ENCODE measurements around the gene MAP4K2. TPM values are rescaled to one million over a fixed set of nuclear protein-coding genes. Genes with fewer than 3 reads are reported as not detected.

Gene MAP4K2
- total RNA-seq, 1 donor from 2014 or later, result 18.0 TPM

DNA sequence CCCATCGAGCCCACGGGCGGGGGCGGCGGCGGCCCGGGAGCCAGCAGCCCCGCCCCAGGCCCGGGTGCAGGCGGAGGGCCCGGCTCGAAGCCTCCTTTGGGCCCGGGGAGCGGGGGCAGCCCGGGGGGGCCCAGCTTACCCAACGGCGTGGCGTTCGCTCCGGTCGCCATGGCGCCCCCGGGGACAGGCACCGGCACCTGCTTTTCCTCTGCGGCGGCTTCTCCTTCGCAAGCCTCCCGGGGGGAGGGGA is 24.9 kb downstream of the MAP4K2 start:
- intact Hi-C loops (cut with DNase I), result no loop called here
- ATAC-seq (no peak), DNase-seq (ENCODE audit: low spot score) (no peak)

DNA sequence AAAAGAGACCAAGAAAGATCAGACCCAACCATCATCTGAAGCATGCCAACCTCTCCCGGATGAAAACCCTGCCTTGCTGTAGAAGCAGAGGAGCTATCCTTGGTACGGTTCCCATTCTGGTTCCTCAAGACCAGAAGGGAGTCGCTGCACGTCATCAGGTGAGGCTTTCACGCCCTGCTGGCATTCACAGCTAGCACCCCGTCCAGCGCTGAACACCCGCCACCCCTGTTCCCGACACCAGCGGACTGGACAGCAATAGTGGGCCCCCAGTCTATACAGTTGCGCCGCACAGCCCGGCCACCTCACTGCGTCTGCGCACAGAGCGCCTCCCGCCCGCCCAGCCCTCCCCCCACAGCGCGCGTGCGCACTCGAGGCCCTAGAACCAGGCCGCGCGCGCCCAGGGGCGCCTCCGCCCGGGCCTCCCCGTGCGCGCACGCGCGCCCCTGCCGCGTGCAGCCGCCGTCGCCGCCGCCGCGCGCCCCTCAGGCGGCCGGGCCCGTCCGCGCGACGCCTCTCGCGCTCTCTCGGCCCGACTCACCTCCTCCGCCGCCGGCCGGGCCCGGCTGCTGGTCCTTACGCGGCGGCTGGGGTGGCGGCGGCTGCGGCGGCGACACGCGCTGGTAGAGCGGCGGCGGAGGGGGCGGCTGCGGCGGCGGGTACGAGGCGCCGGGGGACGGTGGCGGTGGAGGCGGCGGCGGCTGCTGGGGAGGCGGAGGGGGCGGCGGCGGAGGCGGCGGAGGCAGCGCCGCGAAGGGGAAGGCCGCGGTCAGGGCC is 25.4 kb downstream of the MAP4K2 start:
- peak; percentile 43 for ATAC-seq
- intact Hi-C loops (cut with DNase I), result no loop called here
- DNase-seq (ENCODE audit: low spot score), result peak; percentile 89

DNA sequence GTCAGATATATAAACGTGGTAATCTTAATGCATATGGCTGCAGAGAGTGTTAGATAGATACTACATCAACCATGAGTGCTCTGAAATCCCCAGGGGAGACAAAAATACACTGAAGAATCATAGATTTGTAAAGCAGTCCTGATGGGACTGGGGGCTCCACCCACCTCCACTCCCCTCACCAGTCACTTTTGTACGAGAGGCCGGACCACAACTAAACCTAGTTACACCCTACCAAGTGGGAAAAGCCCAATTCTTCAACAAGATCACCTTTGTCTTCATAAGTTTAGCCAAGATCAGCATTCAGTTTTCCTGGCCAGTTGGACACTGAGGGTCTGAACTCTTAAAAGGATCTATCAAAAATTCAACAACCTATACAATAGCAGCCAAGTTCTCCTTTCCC is 26.1 kb downstream of the MAP4K2 start:
- DNase-seq (ENCODE audit: low spot score) (peak; percentile 42), ATAC-seq (no peak)
- intact Hi-C loops (cut with DNase I), result no loop called here

DNA sequence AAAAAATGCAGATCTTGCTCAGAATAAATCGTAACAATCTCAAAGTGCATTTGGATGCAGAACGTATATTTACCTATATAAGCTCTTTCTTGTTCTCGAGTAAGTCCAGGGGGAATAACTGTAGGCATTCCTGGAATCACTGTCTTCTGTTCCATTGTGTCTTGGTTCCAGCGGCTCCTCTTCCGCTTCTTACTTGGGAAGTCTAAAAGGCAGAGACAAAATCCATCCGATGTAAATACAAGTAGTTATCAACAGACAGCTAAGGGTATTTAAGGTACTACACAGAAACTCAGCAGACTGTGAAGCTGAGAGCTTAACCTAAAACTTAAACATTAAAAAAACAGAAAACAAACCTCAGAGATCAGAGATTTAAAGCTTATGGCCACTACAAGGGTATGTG is 26.6 kb downstream of the MAP4K2 start:
- intact Hi-C loops (cut with DNase I), result no loop called here
- DNase-seq (ENCODE audit: low spot score), result no peak
- ATAC-seq, result no peak

DNA sequence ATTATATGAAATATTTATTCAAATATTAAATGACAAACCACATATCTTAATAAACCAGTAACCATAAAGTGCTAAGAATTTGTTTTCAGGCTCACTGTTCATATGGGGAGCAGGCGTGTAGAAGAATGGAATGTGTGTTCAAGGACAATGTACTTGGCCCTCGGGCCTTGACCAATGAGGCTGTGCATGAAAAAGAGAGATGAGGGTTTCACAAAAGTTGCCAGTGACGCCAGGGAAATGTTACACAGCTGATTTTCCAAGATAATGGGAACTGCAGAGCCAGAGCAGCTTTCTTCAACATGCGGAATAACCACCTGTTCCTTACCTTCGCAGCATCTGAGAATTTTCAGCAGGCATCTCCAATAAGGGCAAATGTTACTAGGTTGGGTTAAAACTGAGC is 28.9 kb downstream of the MAP4K2 start:
- ATAC-seq, result no peak
- peak; percentile 14 for DNase-seq (ENCODE audit: low spot score)
- intact Hi-C loops (cut with DNase I), result no loop called here

DNA sequence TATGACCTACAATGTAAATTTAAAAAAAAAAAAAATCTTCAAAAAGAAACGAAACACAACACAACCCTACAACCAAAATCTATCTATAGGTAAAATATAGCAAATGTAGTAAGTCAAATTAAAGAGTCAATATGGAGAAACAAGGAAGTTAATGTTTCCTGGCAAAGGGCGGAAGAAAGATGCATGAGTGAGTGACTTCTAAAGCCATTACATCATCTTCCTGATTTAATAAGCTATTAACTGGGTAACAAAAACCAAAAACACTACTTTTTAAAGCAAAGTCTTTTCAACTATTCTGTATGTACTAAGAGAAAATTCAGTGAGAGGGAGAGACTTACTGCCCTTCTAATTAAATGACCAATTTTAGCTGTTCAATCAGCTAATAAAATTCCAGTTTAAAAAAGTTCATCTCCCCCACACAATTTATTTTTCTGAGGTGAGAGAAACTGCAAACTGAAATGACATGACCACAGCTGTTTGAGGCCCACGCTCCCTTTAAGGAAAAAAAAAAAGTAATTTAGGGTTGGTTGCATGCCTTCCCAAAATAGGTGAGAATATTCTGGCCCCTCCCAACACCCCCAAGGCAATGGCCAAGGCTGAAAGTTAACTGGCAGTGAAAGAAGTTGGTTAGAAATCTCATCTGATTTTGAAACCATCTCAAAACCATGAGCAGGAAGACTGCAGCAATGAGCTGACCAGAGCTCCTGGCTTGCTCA is 30.6 kb downstream of the MAP4K2 start:
- intact Hi-C loops (cut with DNase I), result no loop called here
- DNase-seq (ENCODE audit: low spot score), result no peak
- ATAC-seq, result no peak

DNA sequence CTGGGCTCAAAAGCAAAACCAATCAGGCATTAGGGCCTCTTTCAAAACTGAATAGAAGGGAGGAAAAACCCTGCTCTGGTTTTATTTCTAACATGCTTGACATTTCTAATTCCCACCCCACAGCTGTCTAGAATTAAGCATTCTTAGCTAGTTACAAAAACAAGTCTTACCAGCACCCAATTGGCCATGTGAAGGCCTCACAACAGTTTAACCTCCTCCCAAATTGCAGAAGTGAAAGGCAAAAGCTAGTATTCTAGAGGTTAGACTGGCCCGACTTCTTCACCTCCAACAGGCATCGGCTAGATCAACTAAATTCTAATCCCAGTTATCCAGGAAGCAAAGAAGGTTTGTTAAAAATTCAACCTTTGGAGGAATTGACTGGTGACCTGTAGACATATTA is 31.2 kb downstream of the MAP4K2 start:
- intact Hi-C loops (cut with DNase I), result no loop called here
- ATAC-seq, result no peak
- no peak for DNase-seq (ENCODE audit: low spot score)

DNA sequence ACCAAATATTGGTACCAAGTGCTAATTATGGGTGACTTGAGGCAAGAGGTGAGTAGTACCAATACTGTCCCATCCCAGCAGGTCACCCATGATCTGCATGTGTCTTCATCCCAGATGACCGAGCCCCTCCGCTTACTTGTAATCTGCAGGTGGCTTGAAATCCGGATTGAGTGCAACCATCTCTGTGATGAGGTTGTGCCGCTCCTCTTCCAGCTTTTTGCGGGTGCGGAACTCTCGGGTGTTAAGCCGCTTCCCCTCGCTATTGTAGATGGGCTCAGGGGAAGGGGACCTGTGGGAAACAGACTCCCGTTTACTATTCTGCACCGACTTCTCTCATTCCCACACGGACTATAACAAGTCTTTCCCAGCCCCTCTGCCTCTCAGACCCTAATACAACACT is 32.9 kb downstream of the MAP4K2 start:
- intact Hi-C loops (cut with DNase I), result no loop called here

DNA sequence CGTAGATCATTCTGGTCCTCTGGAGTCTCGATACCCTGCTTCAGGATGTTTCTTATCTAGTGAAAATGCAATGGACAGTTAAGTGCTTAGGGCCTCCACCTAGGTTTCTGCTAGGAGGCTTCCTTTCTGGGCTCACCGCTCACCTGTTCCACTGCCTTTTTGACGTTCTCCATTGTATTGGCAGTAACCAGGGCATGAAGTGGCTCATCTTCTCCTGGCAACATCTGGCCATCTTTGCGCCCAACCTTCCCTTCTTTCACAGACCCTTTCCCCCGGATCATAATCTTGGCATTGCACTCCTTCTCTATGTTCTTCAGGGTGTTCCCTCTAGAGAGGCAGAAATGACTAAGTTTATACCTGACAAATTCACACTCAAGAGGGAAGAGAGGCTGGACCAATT is 33.7 kb downstream of the MAP4K2 start:
- ATAC-seq (no peak), DNase-seq (ENCODE audit: low spot score) (peak; percentile 25)
- intact Hi-C loops (cut with DNase I), result no loop called here

More for the DNA sequence above, 32.9 kb downstream of the MAP4K2 start:
- DNase-seq (ENCODE audit: low spot score) (peak; percentile 49), ATAC-seq (no peak)

DNA sequence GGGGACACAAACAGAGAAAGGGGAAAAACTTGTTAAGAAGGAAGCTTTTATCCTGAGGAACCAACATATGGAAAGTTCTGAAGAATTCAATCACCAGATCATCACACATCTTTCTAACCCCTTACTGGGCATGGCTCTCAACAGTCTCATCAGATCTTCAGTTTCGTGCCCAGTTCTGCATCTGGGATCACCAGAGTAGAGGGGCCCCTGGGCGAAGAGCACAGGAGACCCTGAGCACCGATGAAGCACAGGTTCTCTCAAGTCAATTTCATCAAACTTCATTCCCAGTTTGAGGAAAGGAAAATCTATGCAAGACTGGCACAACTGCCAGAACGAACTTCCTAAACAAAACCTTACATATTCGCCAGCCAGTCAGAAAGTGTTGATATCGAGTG is 34.7 kb downstream of the MAP4K2 start:
- no peak for ATAC-seq

DNA sequence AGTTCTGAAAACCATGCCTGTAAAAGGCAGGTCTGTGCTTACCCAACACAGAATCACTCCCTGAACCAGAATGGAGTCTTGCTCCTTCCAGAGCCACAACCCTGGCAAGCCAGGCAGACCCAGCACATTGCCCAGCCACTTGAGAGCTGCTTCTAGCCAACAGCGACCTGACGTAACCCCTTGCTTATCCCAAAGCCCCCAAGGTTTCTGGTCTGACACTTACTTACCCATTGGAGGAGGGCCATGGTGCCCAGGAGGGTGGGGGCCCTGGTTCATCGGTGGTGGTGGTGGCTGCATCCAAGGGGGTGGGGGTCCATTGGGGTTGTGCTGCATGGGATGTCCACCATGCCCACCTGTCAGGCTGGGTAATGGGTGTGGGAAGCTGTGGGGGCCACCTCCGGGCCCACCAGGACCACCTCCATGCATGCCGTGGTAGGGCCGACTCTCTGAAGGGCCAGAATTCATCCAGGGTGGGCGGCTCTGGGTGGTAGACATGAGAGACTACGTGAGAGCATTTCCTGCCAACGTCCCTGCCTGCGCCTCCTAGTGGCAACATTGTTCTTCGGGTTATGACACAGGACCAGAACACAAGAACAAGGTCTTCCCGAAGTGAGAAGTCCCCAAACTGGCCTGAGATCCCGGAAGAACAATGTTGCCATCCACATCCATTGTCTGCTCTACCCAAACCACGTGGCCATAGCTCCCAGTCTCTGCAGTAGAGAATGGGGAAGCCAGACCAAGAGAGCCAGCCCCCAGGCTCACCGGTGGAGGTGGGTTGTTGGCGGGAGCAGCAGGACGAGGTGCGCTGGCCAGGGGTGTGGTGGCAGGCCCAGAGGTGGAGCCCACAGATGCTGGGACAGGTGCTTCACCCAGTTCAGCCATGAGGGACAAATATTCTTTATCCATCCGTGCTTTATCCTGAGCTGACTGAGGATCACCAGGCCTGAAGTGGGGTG is 35.4 kb downstream of the MAP4K2 start:
- DNase-seq (ENCODE audit: low spot score) (peak; percentile 80), ATAC-seq (peak; percentile 4)
- intact Hi-C loops (cut with DNase I), result no loop called here

More for the DNA sequence above, 34.7 kb downstream of the MAP4K2 start:
- intact Hi-C loops (cut with DNase I), result no loop called here
- DNase-seq (ENCODE audit: low spot score), result peak; percentile 12

DNA sequence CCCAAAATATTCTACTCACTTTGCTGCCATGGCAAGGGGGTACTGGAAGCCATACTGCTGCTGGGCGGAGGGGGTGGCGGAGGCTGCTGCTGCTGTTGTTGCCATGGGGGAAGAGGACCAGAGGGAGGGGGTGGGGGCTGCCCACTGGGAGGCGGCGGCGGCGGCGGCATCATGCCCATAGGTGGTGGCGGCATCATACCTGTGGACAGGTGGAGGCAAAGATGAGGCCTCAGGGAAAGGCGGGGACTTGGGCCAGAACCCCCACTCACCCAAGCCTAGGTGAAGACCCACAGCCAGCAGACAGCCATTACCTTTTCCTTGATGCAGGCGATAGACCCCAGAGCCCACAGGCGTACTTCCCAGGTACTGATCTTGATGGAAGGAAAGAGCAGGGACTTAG is 36.1 kb downstream of the MAP4K2 start:
- intact Hi-C loops (cut with DNase I), result no loop called here
- DNase-seq (ENCODE audit: low spot score) (peak; percentile 54), ATAC-seq (no peak)

DNA sequence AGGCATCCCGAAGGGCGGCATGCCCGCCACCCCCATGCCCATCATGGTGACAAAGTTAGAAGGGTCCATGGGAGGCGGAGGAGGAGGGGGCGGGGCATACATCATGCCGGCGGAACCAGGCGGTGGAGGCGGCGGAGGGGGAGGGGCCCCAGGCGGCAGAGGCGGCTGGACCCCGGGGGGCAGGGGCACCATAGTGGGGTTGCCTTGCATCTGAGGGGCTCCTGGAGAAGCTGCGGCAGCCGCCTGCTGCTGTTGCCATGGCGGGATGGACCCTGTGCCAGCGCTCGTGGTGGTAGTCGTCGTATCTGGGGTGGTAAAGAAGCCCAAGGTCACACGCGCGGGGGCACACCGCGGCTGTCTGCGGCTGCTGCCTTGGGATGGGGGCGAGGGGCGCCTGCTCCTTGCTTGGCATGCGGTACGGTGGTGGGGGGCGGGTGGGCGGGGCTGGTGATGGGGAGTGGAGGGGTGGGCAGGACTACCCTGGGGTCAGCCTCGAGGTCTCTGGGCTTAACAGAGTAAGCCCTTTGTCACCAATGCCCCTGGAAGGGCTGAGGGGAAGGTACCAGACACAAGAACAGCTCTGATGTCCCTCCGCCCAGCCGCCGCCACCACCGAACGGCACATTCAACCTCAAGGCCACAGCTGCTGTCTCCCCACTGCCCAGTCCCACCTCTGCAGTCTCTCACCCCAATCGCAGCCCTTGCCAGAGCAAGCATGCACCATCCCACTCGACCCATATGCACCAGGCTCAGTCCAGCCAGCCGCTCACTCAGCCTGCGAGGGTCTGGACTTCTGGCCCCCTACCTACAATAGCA is 37.0 kb downstream of the MAP4K2 start:
- peak; percentile 56 for DNase-seq (ENCODE audit: low spot score)
- ATAC-seq, result no peak
- intact Hi-C loops (cut with DNase I), result no loop called here

DNA sequence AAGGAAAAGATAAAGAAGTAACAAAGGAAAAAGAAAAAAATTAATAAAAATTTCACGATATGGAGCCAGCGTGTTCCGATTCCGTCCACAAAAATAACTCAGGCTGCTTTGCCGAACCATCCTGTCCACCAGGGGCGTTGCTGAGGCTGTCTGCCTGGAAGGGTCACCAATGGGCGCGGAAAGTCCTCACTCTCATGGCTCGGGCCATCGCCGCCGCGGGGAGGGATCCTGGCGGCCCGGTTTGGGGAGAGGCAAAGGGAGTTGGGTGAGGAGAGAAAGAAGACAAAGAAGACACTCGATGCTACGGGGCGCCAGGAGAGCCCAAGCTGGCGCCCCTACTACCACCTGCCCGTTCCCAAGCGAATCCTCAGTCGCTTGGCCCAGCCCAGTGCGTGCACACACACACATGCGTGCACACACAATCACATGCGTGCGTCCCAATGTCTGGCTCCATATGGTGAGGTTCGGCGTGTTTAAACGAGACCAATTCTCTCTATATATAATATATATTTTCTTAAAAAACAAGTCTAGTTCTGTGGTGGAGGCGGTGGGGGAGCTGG is 37.6 kb downstream of the MAP4K2 start:
- ATAC-seq, result no peak
- intact Hi-C loops (cut with DNase I), result no loop called here
- peak; percentile 59 for DNase-seq (ENCODE audit: low spot score)

DNA sequence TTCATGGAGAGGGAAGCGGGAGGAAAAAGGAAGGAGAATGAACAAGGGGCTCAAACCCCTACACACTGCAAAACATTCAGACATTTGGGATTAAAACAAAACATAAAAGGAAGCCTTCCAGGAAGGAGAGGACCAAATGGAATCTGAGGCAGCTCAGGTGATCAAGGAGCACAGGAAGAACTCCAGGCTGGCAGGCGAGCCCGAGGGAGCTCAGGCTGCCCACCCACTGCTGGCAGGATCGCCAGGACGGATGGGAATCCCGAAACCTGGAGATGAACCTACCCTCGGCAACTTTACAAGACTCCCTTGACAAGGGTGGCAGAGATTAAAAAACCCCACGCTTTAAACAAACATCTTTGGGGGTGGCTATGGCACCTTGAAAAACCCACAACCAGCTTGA is 38.3 kb downstream of the MAP4K2 start:
- ATAC-seq, result no peak
- DNase-seq (ENCODE audit: low spot score), result peak; percentile 32
- intact Hi-C loops (cut with DNase I), result no loop called here

DNA sequence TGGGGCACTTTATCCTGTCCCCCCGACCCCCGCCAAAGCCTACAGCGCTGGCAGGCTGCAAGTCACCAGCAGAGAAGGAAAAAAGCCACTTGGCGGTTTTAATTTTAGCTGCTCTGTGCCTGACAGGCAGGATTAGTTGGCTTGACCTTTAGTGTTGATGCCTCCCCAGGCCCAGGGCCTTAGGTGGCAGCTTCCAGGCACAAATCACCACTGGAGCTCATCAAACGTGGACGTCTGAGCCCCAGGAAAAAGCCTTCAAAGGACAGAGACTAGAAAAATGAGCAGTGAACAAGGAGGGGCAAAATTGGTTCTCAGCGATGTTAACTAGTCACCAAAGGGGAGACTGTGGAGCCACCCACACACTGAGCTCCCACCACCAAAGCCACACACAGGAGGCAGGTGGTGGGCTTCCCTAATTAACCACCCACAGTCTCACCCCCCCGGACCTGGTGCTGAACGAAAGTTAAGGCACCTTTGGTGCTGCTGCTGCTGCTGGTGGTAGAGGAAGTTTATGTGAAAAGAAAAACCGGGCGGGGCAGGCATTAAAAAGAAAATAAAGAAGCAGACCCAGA is 38.9 kb downstream of the MAP4K2 start:
- intact Hi-C loops (cut with DNase I), result no loop called here
- DNase-seq (ENCODE audit: low spot score) (peak; percentile 52), ATAC-seq (no peak)

DNA sequence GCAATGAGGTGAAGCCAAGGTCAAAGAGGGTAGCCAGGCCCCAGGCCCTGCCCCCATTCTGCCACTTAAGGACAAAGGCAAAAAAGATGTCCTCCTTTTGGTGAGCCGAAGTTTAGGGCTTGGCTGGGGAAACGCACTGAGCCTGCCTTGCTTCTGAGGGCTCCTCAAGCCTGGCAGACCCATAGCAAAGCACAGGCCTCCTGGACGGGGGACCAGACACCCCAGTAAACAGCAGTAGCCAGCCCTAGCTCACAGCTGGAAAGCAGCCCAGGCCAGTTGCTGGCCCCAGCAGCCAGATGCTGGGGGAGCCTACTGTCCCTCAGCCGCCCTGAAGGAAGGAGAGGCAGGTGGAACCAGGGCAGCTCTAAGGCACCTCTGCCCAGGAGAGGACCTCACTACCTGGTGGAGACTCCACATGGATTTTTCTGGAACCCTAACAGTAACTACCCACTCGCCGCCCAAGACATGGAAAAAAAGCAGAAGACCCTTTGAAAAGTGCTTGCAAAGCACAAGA is 39.4 kb downstream of the MAP4K2 start:
- intact Hi-C loops (cut with DNase I), result no loop called here
- DNase-seq (ENCODE audit: low spot score), result peak; percentile 47
- no peak for ATAC-seq
